ENCODE data around the gene LBX1. TPM values are rescaled to one million over a fixed set of nuclear protein-coding genes. Genes with fewer than 3 reads are reported as not detected.
"Not testable (repeated sequence)": the region's sequence is repeated elsewhere in the genome, so short reads cannot be mapped to it uniquely, and the experiment has no call there.

LBX1 gene
- polyA plus RNA-seq, 3 donors = not detected

DNA sequence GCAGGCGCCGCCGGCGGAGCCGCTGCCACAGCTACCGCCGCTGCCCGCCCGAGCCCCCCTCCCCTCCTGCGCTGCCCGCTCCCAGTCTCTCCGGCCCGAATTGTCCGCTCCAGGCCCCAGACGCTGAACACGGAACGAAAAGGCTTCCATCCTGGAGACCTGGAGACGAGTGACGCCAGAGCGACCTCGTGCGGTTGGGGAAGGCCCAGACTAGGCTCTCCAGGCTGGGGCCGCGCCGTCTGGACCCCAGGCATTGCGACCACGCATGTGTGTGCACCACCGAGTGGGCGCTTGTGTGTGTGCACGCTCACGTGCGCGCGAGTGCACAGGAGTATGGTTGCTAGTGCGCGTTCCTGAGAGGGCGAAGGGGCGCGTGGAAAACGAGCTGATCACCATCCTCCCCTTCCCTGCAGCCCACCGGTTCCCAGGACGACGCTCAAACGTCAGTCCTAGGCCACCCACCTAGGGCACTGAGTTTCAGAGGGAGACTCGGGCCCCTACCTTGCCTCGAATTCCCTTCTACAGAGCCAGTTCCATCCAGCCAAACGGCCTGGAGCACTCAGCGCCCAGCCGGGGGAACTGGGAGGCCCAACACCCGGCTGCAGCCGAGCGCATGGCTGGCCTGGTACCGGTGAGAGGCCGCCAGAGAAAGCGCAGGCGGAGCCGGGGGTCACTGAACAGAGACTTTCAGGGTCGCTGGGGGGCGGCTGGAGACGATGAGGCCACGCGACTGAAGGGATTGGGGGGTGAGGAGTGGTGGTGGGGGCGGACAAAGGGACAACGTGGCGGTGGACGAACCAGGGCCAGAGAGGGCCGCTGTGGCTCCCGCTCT, 11.6 kb downstream of the LBX1 start:
- 1 to 3% (median 3%) methylated on average over 68 of the region's 68 CpGs for WGBS, 3 donors
- H3K27ac ChIP-seq (ENCODE audit: low read depth, low read length) = no peak overlapping the region

DNA sequence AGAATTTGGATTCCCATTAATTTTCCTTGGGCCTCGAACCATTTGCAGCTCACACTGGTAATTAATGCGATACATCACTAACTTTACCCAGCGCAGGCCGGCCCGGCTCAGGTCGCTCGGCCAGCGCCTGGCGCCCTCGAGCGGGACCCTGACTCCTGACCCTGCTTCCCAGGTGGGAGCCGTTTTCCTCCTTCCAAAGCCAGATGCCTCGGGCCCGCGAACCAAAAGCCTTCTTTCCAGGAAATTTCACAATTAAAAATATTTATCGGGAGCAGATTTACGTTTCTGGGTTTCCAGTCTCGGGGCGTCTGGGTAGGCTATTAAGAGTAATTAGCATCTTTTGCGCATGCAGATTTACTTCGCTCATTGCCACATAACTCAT, 12.2 kb downstream of the LBX1 start:
- 5 to 6% (median 5%) methylated on average over 21 of the region's 21 CpGs for WGBS, 3 donors
- no peak overlapping the region for H3K27ac ChIP-seq (ENCODE audit: low read depth, low read length)

- no peak overlapping the region for H3K27ac ChIP-seq (ENCODE audit: low read depth, low read length)
- 5 to 6% (median 6%) methylated on average over 52 of the region's 52 CpGs for WGBS, 3 donors
Observed at GRCh38 chr10:101216207-101217043, 12.8 kb downstream of the LBX1 start.

GRCh38 chr10:101215397-101216206, 13.7 kb downstream of the LBX1 start:
- no peak overlapping the region for H3K27ac ChIP-seq (ENCODE audit: low read depth, low read length)
- WGBS, 3 donors = 6 to 10% (median 9%) methylated on average over 38 to 40 of the region's 40 CpGs

GRCh38 chr10:101214446-101215396, 14.5 kb downstream of the LBX1 start:
- no peak overlapping the region for H3K27ac ChIP-seq (ENCODE audit: low read depth, low read length)
- 8 to 14% (median 12%) methylated on average over 46 to 49 of the region's 49 CpGs for WGBS, 3 donors

DNA sequence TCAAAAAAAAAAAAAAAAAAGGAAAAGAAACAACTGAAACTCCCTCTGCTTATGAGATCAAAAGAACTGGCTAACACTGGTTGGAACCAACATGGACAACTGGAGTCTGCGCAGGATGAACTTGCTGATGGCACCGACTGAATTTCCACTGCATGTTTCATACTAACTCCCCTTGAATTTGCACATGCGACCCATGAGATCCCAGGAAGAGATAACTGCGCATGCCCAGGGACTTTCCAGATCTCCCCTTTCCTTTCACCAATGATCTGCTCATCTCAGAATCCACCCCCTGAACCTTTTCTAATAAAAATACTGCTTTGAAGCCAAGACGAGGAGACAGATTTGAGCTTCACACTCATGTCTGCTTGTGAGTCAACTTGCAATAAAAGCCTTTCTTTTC, 20.7 kb downstream of the LBX1 start:
- 65 to 71% (median 68%) methylated on average over 5 of the region's 5 CpGs for WGBS, 3 donors
- H3K27ac ChIP-seq (ENCODE audit: low read depth, low read length) = no peak overlapping the region

DNA sequence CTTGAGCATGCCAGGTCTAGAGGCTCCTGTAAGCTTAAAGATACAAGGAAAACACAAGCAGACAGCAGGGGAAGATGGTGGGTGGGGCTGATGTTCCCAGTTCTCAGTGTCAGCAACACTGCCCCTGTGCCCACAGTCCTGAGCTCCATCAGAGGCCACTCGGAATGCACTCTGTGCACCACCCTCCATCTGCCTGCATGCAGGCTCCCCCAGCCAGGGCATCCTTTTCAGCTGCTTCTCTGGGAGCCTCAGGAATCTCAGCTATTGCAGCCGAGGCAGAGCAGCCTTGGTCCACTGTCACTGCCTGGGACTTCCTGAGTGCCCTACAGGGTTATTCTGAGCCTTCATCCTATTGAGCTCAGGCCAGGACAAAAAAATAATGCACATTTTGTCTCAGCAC, 22.2 kb downstream of the LBX1 start:
- H3K27ac ChIP-seq (ENCODE audit: low read depth, low read length) = no peak overlapping the region
- 39 to 49% (median 42%) methylated on average over 2 of the region's 2 CpGs for WGBS, 3 donors

DNA sequence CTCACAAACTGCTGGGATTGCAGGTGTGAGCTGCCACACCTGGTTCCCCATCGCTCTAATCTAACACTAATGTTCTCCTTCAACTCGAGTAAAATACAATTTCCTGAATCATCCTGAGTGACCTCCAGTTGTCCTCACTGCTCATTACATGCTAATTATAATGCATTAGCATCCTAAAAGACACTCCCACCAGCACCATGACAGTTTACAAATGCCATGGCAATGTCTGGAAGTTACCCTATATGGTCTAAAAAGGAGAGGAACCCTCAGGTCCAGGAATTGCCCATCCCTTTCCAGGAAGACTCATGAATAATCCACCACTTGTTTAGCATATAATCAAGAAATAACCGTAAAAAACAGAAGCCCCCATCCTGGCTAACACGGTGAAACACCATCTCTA, 26.6 kb downstream of the LBX1 start:
- not testable (repeated sequence) for H3K27ac ChIP-seq (ENCODE audit: low read depth, low read length)
- 63 to 75% (median 72%) methylated on average over 4 of the region's 4 CpGs for WGBS, 3 donors

GRCh38 chr10:101198326-101198977, 30.8 kb downstream of the LBX1 start:
- WGBS, 3 donors = 74 to 82% (median 82%) methylated on average over 8 of the region's 8 CpGs
- H3K27ac ChIP-seq (ENCODE audit: low read depth, low read length) = not testable (repeated sequence)

GRCh38 chr10:101195921-101196320, 33.3 kb downstream of the LBX1 start:
- H3K27ac ChIP-seq (ENCODE audit: low read depth, low read length) = no peak overlapping the region
- WGBS, 3 donors = 77 to 84% (median 78%) methylated on average over 5 of the region's 5 CpGs

DNA sequence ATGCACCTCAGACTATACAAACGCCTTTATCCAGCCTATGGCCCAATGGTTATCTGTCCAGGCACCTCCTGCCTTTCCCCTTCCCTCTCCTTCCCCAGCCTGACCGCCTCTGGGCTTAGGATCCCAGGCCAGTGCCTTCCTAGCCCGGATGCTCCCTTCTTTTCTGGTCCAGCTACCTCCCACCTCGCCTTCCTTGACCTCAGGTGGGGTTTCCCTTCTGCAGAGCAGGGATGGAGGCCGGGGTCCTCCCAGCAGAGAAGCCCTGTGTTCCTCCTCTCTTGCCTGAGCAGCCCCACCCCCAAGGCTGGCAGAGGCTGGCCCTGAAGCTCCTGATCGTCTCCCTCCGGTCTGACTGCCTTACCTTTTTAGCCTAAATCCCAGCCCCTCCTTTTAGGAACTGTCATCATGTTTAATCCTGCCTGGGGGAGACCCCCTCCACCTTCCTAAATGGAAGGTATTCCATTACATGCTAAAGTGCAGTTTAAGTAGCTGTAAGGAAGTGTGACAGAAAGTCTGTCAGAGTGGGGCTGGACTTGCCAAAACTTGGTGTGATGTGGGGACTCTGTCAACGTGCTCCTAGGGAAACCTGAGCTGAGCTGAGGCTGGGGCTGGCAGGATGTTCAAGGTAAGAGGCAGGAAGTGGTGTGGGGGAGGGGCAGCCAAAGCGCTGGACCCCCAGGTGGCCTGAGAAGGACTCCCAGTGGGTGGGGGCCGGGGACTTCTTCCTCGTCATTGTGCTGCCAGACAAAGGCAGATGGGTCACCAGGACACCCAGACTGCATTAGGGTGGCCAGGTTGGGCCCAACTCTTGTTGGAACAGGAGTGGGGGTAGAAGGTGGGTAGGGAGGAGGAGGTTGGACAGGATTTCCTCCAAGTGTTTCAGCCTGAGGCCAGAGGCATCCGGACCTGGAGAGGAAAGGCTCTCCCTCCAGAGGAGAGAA, 39.5 kb downstream of the LBX1 start:
- H3K27ac ChIP-seq (ENCODE audit: low read depth, low read length) = no peak overlapping the region
- WGBS, 3 donors = 43 to 51% (median 50%) methylated on average over 12 of the region's 12 CpGs

- WGBS, 3 donors = 70 to 90% (median 88%) methylated on average over 4 of the region's 4 CpGs
Observed at GRCh38 chr10:101188942-101189341, 40.3 kb downstream of the LBX1 start.

DNA sequence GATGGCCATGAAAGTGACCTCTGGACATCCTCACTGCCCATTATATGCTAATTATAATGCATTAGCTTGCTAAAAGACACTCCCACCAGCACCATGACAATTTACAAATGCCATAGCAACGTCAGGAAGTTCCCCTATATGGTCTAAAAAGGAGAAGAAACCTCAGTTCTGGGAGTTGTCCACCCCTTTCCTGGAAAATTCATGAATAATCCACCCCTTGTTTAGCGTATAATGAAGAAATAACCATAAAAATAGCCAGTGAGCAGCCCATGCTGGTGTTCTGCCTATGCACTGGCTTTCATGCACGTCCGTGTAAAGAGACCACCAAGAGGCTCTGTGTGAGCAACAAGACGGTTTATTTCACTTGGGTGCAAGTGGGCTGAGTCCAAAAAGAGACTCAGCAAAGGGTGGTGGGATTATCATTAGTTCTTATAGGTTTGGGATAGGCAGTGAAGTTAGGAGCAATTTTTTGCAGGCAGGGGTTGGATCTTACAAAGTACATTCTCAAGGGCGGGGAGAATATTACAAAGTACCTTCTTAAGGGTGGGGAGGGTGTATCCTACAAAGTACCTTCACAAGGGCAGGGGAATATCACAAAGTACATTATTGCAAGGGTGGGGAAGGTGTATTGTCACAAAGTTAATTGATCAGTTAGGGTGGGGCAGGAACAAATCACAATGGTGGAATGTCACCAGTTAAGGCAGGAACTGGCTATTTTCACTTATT, 45.6 kb downstream of the LBX1 start:
- 68 to 78% (median 76%) methylated on average over 6 of the region's 6 CpGs for WGBS, 3 donors

More at GRCh38 chr10:101188942-101189341, 40.3 kb downstream of the LBX1 start:
- no peak overlapping the region for H3K27ac ChIP-seq (ENCODE audit: low read depth, low read length)

DNA sequence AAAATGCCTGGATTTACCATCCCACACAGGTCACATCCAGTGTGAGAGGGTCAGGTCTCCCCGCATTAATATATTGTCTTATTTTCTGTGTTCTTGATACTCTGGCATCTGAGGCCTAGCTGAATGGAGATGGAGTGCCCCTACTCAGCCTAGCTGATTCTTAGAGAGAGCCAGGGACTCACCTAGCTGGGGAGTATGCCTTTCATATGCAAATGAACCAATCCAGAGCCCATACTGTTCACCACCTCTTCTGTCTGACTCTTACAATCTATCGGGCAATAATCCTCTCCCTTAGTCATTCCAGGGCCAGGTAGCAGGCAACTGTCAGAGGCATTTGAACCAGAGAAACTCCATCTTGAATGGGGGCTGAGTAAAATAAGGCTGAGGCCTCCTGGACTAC, 46.3 kb downstream of the LBX1 start:
- 64 to 85% (median 83%) methylated on average over 2 of the region's 2 CpGs for WGBS, 3 donors
- no peak overlapping the region for H3K27ac ChIP-seq (ENCODE audit: low read depth, low read length)

More for the DNA sequence above, 45.6 kb downstream of the LBX1 start:
- no peak overlapping the region for H3K27ac ChIP-seq (ENCODE audit: low read depth, low read length)

Data from adipose tissue (tissue), 3 donors.